Upper lobe of left lung (tissue), 6 donors: ENCODE data around the gene NAT16. TPM values are rescaled to one million over a fixed set of nuclear protein-coding genes. Genes with fewer than 3 reads are reported as not detected.

Source experiments
- ATAC-seq, 2 donors: fragments of 200-7000 bp; cut with Tn5 transposase; one replicate each; pipeline ENCODE4 v1.9.1; 2022; ENCODE audit warnings: mild to moderate bottlenecking in 2 of 2, moderate library complexity in 2 of 2; ENCODE audit not compliant: low FRiP score in 2 of 2
- DNase-seq, 2 donors: peaks; one replicate each; pipeline ENCODE4 v3.0.0-alpha.2; 2019 to 2020
- H3K27ac ChIP-seq, 4 donors: fragments of 200-600 bp; sonication (generic); one replicate each; pipeline ENCODE4 v1.5.1; 2016 to 2019
- H3K27me3 ChIP-seq, 4 donors: fragments of 200-600 bp; sonication (generic); one replicate each; pipeline ENCODE4 v1.5.1; 2017 to 2019
- H3K36me3 ChIP-seq, 4 donors: fragments of 200-600 bp; sonication (generic); one replicate each; pipeline ENCODE4 v1.5.1; 2016 to 2019
- H3K4me1 ChIP-seq, 4 donors: fragments of 200-600 bp; sonication (generic); one replicate each; pipeline ENCODE4 v1.5.1; 2018 to 2019
- H3K4me3 ChIP-seq, 4 donors: fragments of 200-600 bp; sonication (generic); one replicate each; pipeline ENCODE4 v1.5.1; 2017 to 2019; ENCODE audit warnings: mild to moderate bottlenecking in 2 of 4, moderate library complexity in 1 of 4
- H3K9me3 ChIP-seq, 4 donors: fragments of 200-600 bp; sonication (generic); one replicate each; pipeline ENCODE4 v1.5.1; 2018 to 2019
- CTCF ChIP-seq, 6 experiments: fragments of 450-650 bp in 4 of 6; fragments of 200-600 bp in 2 of 6; sonication (generic) in 2 of 6; IDR thresholded peaks; one replicate each; pipeline ENCODE4 v1.5.1; 2016 to 2019; ENCODE audit warnings: antibody characterized with exemption in 6 of 6
- EP300 ChIP-seq, 4 donors: sonication (generic); formaldehyde crosslinking; IDR thresholded peaks; one replicate each; pipeline ENCODE4 v1.5.1; 2017; ENCODE audit warnings: antibody characterized with exemption in 4 of 4, control low read depth in 2 of 4
- POLR2A ChIP-seq, 4 donors: fragments of 450-650 bp; IDR thresholded peaks; one replicate each; pipeline ENCODE4 v1.5.1; 2016 to 2017; ENCODE audit warnings: antibody characterized with exemption in 4 of 4, mild to moderate bottlenecking in 2 of 4
- POLR2AphosphoS5 ChIP-seq, 2 donors: sonication (generic); formaldehyde crosslinking; IDR thresholded peaks; one replicate each; pipeline ENCODE4 v1.5.1; 2017; ENCODE audit warnings: antibody characterized with exemption in 2 of 2
- WGBS, 2 donors: methylation state at CpG; one replicate each; pipeline ENCODE4 v1.1.5; 2017 to 2018; 5-methylcytosine and 5-hydroxymethylcytosine counted together
- total RNA-seq, 6 donors: library from RNA; depleted of rRNA in 4 of 6; stranded (reverse); fragments of >200 nt in 4 of 6; gene quantifications; one replicate each; pipeline versions ENCODE4 v1.1.0 to v1.2.1, GENCODE V29; 2016 to 2021
- donor health status: DM: no; HTN: no; CAD: no; lungs with moderate emphysema.
- donor health status: DM: no; HTN: yes; CAD: no; lungs with severe emphysema.

The NAT16 gene
- total RNA-seq, 6 donors from 2014 or later: not detected

GRCh38 chr7:101216860-101217387 is 36.8 kb upstream of the NAT16 start:
- peaks cover 28 to 42% (median 31%) of the 10 kb centered on the region in 4 donors for H3K4me1 ChIP-seq
- DNase-seq: no peak
- 0 to 3% methylated on average over 5 to 11 of the region's 34 CpGs for WGBS, 2 donors
- H3K9me3 ChIP-seq: no peaks in the 10 kb centered on the region
- peak overlapping the region; percentile 84 to 95 (median 91) for H3K27ac ChIP-seq
- peak overlapping the region; percentile 81 to 87 (median 84) for H3K4me3 ChIP-seq
- ATAC-seq: peak in 1 of 2 donors; percentile 2
- no peak for TF ChIP-seq POLR2A (IDR thresholded peaks at IDR 0.05)
- TF ChIP-seq POLR2AphosphoS5 (IDR thresholded peaks at IDR 0.05): no peak
- no peak for TF ChIP-seq CTCF (IDR thresholded peaks at IDR 0.05)
- no peak for TF ChIP-seq EP300 (IDR thresholded peaks at IDR 0.05)
- H3K27me3 ChIP-seq: no peaks in the 10 kb centered on the region
- peaks cover 0 to 33% (median 26%) of the 10 kb centered on the region in 4 donors for H3K36me3 ChIP-seq

- H3K4me3 ChIP-seq: peak overlapping the region; percentile 81 to 87 (median 84)
- DNase-seq: peak in 1 of 2 donors; percentile 45
- TF ChIP-seq POLR2AphosphoS5 (IDR thresholded peaks at IDR 0.05) (no peak), CTCF (IDR thresholded peaks at IDR 0.05) (no peak), POLR2A (IDR thresholded peaks at IDR 0.05) (no peak), EP300 (IDR thresholded peaks at IDR 0.05) (no peak)
- peaks cover 4 to 40% (median 33%) of the 10 kb centered on the region in 4 donors for H3K36me3 ChIP-seq
- no peaks in the 10 kb centered on the region for H3K9me3 ChIP-seq
- H3K27ac ChIP-seq: peak overlapping the region; percentile 8 to 95 (median 91)
- peak in 1 of 2 donors; percentile 10 for ATAC-seq
- peaks cover 28 to 42% (median 31%) of the 10 kb centered on the region in 4 donors for H3K4me1 ChIP-seq
- 62 to 66% methylated on average over 24 to 25 of the region's 31 CpGs for WGBS, 2 donors
- H3K27me3 ChIP-seq: no peaks in the 10 kb centered on the region
These were observed 36.1 kb upstream of the NAT16 start for GRCh38 chr7:101216001-101216859.

- Histone ChIP-seq H3K4me3 (no peak overlapping the region), H3K27ac (no peak overlapping the region), H3K9me3 (no peaks in the 10 kb centered on the region), H3K27me3 (no peaks in the 10 kb centered on the region), H3K4me1 (peaks cover 10 to 14% (median 11%) of the 10 kb centered on the region in 4 donors), H3K36me3 (peaks cover 9 to 82% (median 67%) of the 10 kb centered on the region in 4 donors)
- ATAC-seq (no peak), DNase-seq (no peak)
- TF ChIP-seq EP300 (IDR thresholded peaks at IDR 0.05) (no peak), CTCF (IDR thresholded peaks at IDR 0.05) (no peak), POLR2AphosphoS5 (IDR thresholded peaks at IDR 0.05) (no peak), POLR2A (IDR thresholded peaks at IDR 0.05) (no peak)
- 95 to 96% methylated on average over 8 of the region's 8 CpGs for WGBS, 2 donors
These were observed 31.9 kb upstream of the NAT16 start for GRCh38 chr7:101212014-101212413.

- H3K27me3 ChIP-seq: no peaks in the 10 kb centered on the region
These were observed 31.4 kb upstream of the NAT16 start for GRCh38 chr7:101211501-101211900.

More at GRCh38 chr7:101211501-101211900, 31.4 kb upstream of the NAT16 start:
- Histone ChIP-seq H3K36me3 (peaks cover 9 to 84% (median 70%) of the 10 kb centered on the region in 4 donors), H3K4me3 (no peak overlapping the region), H3K27ac (no peak overlapping the region), H3K4me1 (peaks cover 7 to 9% (median 8%) of the 10 kb centered on the region in 4 donors), H3K9me3 (no peaks in the 10 kb centered on the region)
- DNase-seq: no peak
- no peak for ATAC-seq
- WGBS, 2 donors: 93 to 94% methylated on average over 13 to 24 of the region's 24 CpGs
- TF ChIP-seq EP300 (IDR thresholded peaks at IDR 0.05) (no peak), POLR2A (IDR thresholded peaks at IDR 0.05) (no peak), POLR2AphosphoS5 (IDR thresholded peaks at IDR 0.05) (no peak), CTCF (IDR thresholded peaks at IDR 0.05) (no peak)
